Kidney capillary endothelial cell (primary cell): ENCODE measurements around the gene PDE6B.
"Not testable (repeated sequence)": the region's sequence is repeated elsewhere in the genome, so short reads cannot be mapped to it uniquely, and the experiment has no call there.

Experiments
- DNase-seq: peaks from one replicate; pipeline ENCODE4 v3.0.0-alpha.2; 2018; ENCODE audit warnings: low spot score

The PDE6B gene

DNA sequence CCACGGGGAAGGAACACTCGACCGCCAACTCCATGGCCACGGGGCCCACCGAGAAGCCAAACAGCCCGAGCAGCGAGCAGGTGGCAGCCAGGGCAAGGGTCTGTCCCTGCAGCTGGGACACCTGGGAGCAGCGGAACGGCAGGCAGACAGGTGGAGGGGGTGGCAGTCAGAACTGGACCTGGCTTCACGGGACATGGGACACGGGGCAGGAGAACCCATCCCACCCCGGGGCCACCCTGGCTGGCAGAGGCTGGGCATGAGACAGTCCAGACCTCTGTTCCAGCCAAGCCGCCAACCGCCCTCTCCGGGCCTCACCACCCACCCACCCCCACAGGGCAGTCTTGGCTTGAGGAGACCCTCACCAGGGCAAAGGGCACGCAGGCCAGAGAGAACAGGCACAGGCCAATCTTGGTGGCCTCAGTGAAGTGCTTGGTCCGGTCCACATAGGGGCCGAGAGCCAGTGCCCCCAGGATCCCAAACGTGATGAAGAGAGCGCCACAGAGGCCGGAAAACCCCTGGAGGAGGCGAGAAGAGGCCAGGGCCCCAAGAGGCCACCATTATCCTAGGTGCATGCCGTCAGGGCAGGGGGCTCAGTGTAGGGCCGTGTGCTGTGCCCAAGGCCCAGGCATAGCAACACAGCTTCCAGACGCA, 58.0 kb downstream of the PDE6B start:
- DNase-seq, result no peak

DNA sequence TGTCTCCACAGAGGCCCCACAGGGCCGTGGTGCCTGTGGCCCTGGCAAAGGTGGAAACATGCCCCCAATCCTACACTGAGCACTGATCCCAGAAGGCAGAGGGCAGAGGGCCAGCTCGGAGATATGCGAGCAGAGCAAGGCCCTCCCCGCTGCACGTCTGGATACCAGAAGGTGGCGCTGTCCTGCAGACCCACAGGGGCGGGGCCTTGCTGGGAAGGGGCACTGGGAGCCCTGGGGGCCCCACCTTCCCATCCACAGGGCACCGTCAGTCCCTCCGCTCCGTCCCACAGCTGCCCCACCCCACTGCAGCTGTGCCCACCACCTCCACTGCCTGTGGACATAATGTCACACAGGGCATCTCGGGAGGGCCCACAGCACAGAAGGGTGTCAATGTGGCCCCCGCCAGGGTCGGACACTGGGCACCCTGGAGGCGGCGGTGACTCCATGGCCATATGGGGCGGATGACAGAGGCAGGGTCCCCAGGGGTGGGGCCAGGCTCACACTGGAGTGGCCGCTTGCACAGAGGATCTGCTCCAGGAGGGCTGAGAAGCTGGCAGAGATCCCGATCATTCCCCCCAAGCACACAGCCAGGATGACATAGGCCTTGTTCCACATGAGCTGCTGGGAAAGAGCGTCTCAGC, 58.7 kb downstream of the PDE6B start:
- DNase-seq, result no peak

DNA sequence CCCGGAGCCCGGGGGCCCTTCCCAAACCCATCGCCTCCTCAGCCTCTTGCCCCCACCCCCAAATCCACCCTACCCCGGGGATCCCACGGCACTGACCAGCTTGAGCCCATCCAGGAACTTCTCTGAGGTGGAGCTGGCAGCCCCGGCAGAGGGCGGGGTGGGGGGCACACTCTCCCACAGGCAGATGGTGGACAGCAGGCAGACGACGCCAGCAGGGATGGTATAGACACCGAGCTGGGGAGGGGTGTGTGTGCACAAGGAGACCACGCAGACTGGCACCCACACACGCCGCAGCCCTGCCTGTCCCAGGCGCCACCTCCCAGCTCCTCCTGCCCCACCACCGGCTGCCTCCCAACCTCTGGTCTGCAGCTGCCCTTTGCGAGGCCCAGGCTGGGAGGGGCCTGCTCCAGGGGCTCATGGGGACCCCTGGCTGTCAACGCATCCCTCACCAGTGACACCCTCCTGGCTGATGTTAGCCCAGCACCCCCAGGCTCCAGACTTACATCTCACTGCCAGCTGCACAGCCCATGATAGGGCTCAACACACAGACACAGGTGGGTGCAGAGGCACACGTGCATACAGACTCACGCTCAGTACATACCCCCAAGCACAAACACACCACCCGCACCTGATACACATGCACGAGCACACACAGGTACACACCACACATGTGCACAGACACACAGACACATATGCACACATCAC, 59.4 kb downstream of the PDE6B start:
- no peak for DNase-seq

DNA sequence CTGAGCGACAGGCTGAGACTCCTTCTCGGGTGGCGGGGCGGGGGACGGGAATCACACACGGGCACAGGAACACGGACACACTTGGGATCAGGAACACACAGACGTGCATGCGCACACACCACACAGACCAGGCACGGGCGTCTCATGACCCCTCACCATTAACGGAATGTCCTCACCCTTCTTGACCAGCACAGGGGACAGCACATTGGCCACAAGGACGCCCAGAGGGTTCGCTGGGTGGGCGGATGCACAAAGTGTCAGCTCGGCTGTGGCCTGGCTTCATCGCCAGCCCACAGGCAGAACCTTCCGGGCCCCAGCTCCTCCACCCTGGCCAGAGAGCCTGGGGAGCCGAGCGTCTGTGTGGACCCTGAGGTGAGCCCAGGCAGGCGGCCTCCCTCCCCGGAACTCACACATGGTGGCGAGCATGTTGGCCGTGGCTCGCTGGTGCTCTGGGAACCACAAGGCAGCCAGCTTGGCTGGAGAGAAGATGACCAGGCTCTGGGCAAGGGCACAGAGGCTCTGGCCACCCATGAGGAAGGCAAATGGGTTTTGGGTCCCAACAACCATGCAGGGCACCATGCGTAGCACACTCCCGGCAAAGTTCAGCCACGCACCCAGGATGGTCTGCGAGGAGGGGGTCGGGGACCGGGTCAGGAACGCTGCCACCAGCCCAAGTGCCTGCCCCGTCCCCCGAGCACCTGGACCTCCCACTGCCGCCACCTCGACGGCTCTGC, 60.5 kb downstream of the PDE6B start:
- DNase-seq, result no peak

DNA sequence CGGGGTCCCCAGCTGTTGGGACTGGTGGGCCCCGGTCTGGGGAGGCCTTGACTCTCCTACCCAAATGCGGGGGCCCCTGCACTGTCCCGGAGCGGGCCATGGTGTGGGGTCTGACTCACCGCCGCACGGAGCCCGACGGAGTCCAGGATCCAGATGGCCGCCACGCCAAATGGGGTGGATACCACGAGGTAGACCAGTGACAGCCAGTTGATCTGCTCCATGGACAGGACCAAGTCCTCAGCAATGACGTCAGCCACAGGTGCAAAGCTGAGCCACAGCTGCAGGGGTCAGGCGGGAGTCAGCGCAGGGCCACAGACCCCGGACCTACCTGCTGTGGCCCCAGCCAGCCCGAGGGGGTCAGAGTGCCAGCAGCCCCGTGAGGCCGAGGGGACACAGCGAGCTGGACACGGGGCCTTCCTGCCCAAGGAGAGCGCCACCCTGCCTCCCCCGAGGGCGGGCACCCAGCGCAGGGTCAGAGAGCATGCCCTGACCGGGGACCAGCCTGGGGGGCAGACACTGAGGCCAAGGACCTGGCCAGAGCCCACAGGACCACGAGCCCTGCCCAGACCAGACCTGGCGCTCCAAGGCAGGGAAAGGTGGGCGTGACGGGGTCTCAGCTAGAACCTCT, 61.2 kb downstream of the PDE6B start:
- DNase-seq, result no peak

DNA sequence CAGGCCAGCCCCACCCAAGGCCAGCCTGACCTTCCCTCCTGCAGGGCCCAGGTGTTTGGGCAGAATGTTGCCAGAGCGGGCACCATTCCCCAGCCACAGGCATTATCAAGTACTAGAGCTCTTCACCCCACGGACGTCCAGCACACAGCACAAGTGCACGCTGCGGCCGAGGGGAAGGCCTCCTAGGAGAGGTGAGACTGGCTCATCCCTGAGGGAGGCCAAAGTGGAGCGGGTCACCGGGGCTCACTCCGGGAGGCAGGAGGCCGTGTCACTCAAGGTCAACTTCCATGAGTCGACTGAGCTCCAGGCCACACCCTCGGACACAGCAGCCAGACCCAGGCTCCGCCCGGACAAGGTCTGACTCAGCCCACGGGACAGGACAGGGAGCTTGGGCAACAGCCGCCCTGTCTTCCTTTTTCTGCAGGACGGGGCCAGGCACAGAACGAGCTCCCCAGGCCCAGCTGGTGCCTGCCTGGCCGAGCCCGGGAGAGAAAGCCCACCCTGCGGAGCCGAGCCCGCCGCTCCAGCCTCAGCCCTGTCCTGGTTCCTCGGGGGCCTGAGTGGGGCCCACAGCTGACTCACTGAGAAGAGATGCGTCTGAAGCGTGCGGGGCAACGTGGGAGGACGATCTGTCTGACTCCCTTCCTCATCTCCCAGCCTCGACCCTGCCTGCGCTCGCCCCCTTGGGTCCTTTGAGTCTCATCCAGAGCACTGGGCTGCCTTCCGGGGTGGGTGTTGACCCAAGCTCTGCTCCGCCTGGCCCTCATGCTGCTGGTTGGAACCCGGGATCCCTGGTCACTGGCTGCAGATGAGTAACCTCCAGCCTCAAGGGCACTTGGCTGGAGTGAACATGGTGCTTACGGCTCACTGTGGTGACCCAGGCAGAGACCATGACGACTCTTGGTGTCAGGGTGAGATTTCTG, 61.9 kb downstream of the PDE6B start:
- DNase-seq, result peak; percentile 89

DNA sequence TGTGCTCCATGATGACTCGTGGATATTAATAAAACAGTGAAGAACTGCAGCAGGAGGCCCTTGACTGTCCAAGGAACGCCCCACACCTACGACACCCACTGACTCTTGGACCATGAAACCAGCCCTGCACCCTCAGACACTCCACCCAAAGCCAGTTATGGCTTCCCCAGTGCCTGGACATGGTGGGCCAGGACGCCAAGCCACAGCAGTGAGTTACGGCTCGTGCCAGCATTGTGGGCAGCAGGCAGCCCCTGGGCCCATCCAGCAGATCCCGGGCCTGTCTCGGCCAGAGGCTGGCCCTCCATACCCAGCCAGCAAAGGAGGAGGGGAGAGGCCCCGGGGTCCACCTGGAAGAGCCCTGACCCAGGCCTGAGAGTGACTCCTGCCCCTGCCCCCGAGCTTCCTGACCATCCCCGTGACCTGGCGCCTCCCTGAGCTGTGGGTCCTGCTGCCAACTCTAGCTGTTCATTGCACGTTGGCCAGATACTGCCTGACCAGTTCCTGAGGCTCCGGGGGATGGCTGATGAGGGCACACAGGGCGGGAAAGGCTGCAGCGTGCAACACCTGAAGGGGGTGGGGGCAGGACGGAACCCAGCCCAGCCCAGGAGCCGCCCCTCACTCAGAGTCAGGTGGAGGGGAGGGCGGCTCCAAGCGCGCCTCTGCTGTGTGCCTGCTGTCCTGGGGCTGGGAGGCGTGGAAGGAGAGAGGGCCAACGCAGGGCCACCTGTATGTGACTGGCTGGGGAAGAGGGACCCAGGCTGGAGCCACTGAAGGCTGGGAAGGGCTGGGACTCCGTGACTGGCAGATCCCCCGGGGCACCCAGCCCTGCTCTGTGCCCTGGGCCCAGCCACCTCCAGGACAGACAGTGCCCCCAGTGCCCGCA, 62.8 kb downstream of the PDE6B start:
- no peak for DNase-seq

DNA sequence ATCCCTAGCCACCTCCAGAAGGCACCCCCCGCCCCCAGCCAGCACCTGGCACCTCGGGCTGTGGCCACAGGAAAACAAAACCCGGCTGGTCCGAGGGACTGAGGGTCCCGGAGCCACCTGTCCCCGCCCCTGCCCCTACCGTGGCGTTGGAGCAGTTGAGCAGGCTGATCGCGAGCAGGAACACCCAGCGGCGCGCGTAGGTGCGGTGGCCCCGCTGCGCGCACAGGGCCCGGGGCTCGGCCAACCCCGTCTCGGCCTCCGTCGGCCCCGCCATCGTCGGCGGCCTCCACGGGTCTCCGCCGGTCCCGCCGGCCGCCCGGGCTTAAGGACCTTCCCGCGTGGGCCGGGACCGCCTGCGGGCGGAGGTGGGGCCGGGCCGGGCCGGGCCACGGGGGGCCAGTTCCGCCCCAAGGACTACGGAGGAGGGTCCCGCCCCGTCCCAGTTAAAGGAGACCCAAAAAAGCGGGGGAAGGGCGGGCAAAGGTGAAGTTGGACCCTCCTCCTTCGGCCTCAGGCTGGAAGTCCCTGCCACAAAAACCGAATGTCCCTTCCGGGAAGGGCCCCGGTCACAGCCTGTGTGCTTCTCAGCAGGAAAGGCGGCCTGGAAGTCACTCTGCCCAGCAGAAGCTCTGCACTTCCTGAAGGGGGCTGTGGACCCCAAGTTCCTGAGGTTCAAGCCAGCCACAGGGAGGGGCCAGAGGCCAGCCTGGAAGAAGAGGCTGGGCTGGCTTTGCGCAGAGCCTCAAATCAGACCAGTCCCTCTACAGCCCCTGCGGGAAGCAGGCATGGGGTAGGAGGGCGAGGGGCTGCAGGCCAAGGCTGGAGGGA, 63.7 kb downstream of the PDE6B start, which contains the start of gene SLC49A3:
Gene SLC49A3 (minus strand): TSS at position 298 of the 828 bp plus-strand sequence. CDS start 24 bp downstream, at position 274.
- DNase-seq, result no peak

DNA sequence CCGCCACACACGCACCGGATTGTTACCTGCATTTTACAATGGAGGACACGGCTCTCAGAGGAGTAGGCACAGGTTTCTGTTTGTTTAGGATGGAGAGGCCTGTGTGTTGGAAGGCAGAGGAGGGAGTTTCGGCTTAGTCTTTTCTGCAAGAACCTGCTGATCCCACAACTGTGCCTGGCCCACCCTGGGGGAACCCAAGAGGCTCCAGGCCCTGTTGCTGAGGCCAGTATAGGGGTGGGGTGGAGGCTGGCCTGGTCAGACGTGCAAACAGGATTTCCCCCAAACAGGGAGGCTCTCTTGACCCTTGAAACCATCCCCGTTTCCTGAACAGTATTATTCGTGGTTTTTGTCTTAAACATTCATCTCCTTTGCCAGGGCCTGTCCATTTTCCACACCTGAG, 64.3 kb downstream of the PDE6B start:
- no peak for DNase-seq

DNA sequence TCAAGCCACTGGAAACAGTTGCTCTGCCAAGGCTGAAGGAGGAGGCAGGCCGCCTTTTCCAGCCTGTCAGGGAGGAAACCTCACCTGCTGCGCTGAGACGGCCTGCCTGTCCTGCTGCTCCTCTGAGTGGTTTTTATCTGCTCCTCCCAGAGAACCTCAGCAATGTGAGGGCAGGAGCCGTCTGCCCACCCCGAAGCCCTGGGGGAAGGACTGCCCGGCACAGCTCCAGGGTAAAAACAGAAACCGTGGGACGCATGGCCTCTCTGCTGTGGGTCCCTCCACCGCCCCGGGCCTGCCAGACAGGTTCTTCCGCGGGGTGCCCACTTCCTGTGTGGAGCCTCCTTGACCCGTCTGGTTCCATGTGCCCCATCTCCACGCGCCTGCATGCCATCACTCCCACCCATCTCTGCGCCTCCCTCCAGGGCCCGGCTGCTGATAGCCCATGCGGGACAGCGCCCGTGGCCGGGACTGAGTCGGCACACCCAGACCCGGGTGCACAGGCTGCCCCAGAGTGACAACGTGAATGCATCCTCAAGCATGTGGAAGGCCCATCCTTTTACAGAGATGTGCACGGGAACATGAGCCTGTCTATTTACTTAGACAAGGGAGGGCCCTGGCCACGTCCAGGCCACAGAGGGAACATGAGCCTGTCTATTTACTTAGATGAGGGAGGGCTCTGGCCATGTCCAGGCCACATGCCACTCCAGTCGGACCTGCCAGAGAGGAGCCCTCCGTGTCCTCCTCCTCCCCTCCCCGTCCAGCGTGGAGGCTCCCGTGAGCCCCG, 67.6 kb downstream of the PDE6B start:
- DNase-seq, result no peak

DNA sequence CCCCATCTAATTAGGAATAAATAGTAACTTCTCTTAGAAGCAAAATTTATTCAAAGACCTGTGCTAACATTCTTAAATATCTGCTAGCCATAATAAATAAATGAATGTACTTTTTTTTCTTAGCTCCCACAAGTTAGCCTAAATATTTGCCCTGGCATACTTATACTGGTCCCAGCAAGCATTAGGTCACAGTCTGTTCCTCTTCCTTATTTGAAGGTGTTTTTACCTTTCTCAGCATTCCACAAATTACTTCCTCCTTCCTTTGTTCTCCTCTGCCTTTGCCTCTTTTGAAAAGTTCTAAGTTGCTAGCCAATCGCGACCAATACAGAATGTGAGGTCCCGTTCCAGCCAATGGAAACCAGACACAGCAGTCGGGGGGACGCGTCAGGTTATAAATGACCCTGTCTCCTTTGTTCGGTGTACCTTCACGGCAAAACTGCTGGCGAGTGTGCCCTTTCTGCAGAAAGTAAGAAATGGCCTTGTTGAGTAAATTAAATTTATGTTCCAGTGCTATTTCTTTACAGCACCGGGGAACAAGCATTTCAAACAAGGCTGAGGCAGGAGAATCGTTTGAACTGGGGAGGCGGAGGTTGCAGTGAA, 69.1 kb downstream of the PDE6B start:
- DNase-seq, result not testable (repeated sequence)

DNA sequence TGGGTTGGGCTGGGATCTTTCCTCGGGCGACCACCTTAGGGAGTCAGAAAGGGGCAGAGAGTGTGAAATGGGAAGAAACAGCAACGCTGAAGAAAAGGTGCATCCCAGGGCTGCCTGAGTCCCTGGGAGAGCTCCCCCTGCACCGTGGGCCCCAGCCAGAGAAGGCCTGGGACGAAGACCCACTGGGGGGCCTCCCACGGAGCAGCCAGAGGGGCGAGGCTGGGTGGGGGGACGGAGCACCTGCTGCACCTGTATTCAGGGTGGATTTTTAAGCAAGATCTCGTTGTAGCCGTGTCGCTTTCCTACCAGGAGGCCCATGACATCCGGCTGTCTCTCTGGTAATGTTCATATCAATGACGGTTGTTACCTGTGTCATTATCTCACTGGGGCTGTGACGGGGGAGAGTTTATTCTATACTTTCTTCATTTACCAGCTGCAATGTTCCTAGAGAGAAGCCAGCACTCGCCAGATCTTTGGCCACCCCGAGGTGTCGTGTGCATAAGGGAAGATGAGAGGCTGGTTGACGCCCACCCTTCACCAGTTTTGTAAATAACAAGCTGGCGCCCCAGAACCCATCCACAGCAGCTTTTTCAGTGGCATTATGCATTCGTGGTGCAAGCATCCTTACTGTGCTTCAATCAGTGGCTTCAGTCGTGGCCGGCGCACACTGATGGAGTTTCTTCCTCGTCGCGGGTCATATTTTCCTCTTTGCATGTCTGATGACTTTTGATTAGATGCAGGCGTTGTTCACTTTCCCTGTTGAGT, 74.6 kb downstream of the PDE6B start:
- DNase-seq, result no peak

DNA sequence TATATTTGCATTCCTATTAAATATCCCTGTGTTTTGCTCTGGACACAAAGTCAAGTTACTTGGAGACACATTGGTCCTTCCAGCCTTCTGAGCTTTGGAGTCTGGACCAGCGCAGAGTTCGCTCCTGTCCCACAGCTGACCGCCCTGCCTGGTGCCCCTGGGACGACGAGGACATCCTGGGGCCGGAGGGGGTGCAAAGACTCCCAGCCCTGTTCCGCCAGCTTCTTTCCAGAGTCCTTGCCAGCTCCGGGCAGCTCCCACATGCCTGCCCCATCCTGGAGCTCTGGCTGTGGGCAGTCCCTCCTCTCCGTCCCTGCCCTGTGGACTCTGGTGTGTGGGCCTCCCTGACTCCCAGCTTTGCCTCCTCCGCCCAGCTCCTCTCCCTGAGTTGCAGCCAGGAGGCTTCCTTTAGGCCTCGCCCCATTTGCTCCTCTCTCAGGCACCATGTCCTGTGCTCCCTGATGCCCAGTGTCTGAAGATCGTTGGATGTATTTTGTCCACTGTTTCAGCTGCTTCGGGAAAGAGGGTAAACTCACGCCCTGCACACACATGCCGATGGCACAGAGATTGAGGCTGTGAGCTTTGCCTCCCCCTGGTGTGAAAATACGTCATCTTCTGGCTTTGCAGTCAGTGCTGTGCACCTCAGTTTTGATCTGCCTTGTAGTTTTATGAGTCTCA, 75.4 kb downstream of the PDE6B start:
- DNase-seq, result no peak

DNA sequence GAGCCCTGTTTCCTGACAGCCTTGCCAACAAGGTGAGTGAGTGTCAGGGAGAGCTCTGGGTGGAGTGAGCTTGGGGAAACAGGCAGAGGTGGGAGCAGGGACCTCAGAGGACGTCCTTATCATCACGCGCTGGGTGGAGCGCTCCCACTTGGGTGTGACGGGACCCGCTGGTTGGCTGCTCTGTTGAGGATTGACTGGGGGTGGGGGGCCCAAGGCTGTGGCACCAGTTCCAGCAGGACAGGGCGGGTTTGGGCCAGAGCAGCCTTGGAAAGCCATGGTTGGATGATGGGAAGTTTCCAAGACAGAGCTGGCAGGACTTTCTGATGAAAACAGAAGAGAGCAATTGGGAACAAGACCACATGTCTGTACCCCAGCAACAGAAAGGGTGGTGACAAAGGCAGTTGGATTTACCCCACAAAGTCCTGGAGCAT, 77.3 kb downstream of the PDE6B start:
- no peak for DNase-seq

DNA sequence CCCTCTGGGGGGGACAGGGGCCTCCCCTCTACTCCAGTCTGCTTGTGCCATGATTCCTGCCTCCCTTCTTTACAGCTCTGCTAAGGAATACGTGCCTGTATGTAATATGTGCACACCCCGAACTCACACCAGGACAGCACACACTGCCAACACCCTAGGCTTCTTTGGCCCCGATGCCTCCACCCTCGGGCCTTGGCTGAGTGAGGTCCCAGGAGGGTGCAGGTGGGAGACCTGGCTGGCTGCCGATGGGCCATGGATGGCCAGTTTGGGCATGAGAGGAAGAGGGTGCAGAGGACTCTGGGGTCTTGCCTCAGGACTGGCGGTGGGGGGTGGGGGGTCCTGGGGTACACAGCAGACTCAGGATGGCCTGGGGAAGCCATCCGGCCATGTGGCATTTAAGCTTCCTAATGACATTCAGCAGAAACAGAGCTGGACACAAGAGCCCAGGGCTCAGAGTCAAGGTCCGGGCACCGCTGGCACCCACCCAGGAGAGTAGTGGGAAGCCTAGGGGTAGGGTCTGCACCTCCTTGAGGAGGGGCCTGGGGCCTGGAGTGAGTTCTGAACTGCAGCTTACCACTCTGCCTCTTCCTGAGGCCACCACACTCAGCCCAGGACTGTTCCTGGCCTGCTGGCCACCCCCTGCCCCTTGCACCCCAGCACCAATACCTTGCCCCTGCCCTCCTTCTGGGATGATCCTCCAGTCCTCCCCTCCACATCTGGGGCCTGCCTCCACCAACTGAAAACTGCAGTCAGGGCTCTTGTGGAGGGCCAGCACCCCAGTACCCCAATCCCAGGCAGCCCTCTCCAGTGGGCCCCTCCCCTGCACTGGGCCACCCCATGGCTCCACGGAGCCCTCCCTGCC, 78.2 kb downstream of the PDE6B start:
- no peak for DNase-seq
